GM19463 (cell line): ENCODE measurements around the gene SRGN.

ENCODE experiments used
- ATAC-seq: cut with Tn5 transposase; IDR thresholded peaks from one replicate; pipeline ENCODE4 v1.9.1; 2021; ENCODE audit warnings: mild to moderate bottlenecking, moderate library complexity; ENCODE audit not compliant: unreplicated experiment

SRGN gene

GRCh38 chr10:69060127-69060798 is 27.6 kb upstream of the SRGN start:
- no peak for ATAC-seq

DNA sequence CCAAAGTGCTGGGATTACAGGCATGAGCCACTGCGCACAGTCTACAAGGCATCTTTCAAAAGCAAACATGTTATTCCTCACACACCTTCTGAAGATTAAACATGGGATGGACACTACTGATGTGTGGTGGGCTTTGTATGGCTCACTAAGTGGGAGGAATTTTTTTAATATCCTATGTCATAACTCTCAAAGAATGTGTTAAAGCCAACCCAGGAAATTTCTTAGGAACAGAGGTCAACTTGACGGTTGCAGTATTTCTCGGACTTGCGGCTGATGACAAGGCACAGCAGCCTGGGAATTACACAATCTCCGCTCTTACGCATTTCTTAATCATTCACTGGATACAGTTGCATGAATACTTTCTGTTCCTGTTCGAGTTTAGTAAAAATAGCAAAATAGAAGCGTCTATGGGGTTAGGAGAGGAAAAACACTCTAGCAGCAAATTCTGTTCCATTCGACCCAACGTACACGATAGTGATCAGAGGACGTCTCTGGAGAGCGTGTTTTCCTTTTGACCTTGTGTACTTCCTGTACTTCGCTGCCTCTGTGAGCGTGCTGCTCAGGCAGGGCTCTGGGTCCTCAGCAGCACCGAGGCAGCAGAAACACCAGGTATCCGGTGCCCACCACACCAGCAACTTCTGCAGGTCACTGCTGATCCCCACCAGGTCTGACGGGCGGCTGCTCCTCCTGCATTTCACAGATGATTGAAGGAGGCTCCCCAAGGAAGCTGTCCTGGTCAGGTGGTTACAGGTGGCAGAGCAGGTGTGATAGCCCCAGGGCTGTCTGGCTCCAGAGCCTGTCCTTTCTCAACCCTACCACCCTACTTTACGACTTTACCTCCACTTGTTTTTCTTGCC is 26.4 kb upstream of the SRGN start:
- ATAC-seq = peak; percentile 47

- no peak for ATAC-seq
These were observed 25.0 kb upstream of the SRGN start for GRCh38 chr10:69062901-69063300.

GRCh38 chr10:69064762-69065328 is 23.1 kb upstream of the SRGN start:
- ATAC-seq = peak; percentile 1

DNA sequence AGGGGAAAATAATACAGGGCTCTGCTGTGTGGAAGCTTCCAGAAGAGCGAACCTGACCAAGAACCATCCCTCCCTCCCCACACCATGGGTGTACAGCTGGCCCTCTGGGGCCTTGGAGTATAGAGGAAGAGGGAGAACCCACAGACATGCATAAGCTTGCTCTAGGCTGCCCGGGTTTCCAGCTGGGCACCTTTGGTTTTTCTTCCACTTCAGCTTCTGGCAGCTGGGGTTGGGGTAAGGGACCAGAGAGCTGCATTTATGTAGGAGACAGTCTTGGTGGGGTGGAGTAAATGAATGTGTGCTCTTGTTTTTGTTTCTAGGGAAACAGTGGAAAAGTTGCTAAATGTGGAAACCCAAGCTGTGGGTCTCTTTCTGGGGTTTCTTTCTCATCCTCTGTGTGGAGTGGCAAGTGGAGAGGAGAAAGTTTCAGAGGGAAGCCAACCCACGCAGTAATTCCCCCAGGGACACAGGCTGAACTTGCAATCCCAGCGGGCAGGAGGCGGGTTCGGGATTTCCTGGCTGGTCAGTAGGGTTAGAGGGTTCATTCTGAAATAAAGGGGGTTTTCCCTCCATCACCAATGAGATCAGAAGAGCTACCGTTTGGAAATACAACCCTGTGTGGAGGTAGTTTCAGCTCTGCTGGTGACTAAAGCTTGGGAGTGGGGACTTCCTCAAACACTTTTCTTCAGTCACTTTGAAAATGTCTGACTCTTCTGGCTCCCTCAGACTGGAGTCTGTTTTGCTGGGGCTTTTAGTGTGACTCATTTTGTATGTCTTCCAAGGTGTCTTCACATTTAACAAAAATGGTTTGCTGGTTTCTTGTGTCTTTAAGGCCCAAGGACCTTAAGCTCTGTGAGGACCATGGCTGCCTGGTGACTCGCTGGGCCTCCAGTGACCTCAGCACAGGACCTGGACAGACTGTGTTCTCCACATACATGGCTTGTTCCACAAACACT is 22.2 kb upstream of the SRGN start:
- peak; percentile 64 for ATAC-seq

DNA sequence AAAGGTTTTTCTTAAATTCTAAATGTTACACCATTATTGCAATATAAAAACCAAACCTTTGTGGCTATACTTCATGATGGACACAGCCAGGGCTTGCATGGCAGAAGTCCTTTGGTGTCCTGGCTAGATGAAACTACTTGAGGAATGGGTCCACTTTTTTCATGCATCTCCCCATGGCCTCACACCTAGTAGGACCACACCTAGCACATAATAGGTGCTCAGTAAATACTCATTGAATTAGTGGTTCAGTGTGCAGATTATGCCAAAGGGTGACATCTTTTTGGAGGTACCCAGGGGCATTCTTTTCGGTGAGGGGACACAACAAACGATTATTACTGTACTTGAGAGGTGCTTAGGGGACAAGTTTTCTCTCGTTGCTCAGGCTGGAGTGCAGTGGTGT is 20.7 kb upstream of the SRGN start:
- no peak for ATAC-seq

DNA sequence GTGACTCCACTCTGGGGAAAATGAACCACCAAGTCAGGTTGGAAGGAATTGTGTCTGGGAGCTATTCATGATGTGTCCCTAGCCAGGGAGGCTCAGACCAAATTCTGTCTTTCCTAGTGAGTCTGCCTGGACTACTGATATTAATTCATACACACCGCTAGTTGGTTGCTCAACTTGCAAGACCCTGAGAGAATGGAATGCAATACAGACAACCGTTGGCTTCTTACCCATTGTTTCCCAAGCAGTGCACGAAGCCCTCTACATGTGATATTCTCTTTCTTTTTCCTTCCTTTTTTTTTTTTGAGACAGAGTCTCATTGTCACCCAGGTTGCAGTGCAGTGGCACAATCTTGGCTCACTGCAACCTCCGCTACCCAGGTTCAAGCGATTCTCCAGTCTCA is 19.4 kb upstream of the SRGN start:
- ATAC-seq = no peak

GRCh38 chr10:69069090-69070042 is 18.5 kb upstream of the SRGN start:
- no peak for ATAC-seq

DNA sequence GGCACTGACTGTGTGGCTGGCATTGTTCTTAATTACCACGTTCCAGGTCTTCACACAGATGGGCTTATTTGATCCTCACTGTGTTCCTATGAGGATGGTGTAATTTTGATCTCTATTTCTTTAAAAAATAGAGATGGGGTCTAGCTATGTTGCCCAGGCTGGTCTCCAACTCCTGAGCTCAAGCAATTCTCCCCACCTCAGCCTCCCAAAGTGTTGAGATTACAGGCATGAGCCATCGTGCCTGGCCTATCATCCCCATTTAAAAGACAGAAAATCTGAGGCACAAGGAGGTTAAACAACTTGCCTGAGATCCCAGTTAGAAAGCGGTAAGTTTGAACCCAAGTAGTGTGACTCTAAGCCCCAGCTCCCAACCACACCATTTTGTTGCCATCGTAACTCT is 17.0 kb upstream of the SRGN start:
- ATAC-seq = no peak

- ATAC-seq = no peak
These were observed 16.3 kb upstream of the SRGN start for GRCh38 chr10:69071610-69072009.

- no peak for ATAC-seq
These were observed 14.9 kb upstream of the SRGN start for GRCh38 chr10:69073026-69073425.

DNA sequence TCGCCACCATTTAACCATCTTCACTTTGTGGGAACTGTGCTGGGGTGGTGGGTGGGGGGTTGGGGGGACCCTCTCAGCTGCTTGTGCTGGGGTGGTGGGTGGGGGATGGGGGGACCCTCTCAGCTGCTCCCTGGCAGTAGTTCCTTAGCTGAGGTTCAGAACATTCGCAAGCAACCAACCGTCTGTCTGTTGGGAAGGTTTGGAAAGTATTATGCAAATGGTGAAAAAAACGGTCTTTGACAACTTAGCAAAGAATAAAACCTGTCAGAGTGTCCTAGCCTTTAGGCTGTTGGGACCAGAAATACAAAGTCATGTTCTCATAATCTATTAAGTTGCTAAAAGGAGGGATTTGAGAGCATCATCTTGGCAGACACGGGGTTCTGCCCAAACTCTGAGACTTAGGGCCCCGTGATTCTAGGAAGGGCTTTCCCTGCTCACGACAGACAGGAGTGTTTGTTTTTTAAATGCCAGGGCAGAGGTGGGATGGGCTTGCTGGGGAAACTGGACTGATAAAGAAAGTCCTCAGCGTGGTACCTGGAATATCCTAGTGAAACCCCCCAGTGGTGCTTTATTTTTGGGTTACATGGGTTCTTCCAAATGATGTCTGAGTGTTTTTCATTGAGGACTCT is 14.1 kb upstream of the SRGN start:
- no peak for ATAC-seq

GRCh38 chr10:69074532-69074931 is 13.4 kb upstream of the SRGN start:
- ATAC-seq = no peak

- no peak for ATAC-seq
These were observed 12.5 kb upstream of the SRGN start for GRCh38 chr10:69075431-69075830.

DNA sequence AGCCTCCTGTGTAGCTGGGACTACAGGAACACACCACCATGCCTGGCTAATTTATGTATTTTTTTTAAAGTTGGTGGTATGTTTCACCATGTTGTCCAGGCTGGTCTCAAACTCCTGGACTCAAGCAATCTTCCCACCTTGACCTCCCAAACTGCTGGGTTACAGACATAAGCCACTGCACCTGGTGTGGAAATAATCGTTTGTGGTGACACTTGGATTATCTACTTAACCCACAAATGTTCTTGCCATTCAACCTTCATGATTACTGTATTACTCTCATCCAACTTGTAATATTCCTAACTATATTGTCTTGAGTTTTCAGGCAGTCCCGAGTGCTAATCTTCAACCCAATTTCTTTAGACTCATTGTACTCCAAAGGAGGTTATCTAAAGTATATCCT is 9.6 kb upstream of the SRGN start:
- ATAC-seq = no peak

- ATAC-seq = no peak
These were observed 7.7 kb upstream of the SRGN start for GRCh38 chr10:69080226-69080625.

- ATAC-seq = no peak
These were observed 1.8 kb upstream of the SRGN start for GRCh38 chr10:69086001-69086509.

GRCh38 chr10:69088471-69088769 is 517 bp downstream of the SRGN start:
- ATAC-seq = no peak

DNA sequence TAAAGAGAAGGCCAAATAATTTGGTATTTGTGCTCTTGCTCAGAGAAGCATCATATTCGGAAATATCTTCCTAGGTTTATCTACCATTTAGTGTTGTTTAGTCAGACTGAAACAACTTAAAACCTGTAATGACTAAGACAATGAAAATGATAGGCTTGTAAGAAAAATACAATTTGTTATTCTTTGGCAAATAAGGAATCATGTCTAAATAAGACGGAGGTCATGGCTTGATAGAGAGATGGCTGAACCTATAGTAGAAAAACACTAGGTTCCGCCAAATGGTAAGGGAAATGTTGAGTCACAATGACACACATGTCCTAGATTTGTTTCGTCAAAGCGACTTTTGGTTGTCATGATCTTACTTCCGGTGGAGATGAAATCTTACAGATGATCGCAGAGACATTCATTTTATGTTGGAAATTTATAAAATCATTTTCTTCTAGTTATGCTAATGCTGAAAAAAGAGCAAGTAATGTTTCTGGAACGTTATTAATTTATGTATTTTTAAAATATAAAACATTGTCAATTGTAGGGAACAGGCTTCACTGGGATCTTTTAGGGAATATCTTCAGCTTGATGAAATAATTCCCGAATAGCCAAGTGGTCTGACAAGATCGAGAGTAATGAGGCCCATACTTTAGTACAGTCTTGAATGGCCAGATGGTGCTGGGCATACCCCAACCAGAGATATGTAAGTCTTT is 1.0 kb downstream of the SRGN start:
- ATAC-seq = no peak
